ENCODE results near the gene RBM33.

DNA sequence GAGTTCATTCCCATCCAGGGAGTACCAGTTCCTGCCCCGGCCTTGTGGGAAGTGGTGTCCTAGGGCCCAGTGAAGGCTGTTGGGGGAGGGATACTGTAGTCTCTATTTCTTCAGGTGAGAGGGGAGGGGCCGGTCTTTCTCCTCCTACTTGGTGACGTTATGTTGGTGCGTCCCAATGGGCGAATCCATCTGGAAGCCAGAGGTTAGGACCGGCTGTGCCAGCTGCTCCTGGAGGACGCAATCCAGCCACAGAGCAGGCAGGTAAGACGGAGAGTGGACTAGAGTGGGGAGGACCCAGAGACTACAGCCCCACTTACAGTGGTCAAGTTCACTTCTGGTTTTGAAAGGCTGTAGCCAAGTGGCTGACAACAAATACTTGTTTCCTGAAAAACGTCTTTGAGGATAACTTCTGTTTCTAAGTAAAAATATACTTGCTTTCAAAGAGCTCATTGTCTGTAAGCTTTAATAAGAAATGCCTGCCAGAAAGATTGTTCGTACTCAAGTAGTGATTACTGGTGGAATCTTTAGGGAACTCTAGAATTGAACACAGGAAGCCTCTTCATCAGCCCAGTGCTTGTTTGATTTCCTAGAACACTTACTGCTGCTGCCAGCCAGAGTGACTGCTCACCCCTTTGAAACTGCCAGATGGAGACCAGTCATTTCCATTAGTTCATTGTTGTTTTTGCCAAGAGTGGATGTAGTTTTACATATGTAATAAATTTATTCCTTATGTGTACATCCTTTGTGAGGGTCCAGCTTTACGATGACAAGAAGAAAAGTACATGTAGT, 25.4 kb downstream of the RBM33 start:
- TF ChIP-seq STAT3 (IDR thresholded peaks at IDR 0.05; ENCODE audit: low read depth, low read length) (no peak), FOXK2 (IDR thresholded peaks at IDR 0.05) (no peak), GABPA (IDR thresholded peaks at IDR 0.05; ENCODE audit: low read depth) (no peak), HDAC2 (IDR thresholded peaks at IDR 0.05) (no peak)
- TF ChIP-seq, protein P1, sequence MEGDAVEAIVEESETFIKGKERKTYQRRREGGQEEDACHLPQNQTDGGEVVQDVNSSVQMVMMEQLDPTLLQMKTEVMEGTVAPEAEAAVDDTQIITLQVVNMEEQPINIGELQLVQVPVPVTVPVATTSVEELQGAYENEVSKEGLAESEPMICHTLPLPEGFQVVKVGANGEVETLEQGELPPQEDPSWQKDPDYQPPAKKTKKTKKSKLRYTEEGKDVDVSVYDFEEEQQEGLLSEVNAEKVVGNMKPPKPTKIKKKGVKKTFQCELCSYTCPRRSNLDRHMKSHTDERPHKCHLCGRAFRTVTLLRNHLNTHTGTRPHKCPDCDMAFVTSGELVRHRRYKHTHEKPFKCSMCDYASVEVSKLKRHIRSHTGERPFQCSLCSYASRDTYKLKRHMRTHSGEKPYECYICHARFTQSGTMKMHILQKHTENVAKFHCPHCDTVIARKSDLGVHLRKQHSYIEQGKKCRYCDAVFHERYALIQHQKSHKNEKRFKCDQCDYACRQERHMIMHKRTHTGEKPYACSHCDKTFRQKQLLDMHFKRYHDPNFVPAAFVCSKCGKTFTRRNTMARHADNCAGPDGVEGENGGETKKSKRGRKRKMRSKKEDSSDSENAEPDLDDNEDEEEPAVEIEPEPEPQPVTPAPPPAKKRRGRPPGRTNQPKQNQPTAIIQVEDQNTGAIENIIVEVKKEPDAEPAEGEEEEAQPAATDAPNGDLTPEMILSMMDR (IDR thresholded peaks at IDR 0.05 in 2 of 3, conservative IDR thresholded peaks at IDR 0.05 in 1 of 3; ENCODE audit: control insufficient read depth in 2 of 3, extremely low read depth in 1 of 3, insufficient read depth in 1 of 3, low read depth in 3 of 3, low read length in 3 of 3) = no peak
